NCI-H2081 (cell line): ENCODE measurements around the gene TOPBP1.

Experiments used
- DNase-seq, 2 experiments: peaks; one replicate each; lab custom pipeline; 2025; lab: John Stamatoyannopoulos, UW

Gene TOPBP1

DNA sequence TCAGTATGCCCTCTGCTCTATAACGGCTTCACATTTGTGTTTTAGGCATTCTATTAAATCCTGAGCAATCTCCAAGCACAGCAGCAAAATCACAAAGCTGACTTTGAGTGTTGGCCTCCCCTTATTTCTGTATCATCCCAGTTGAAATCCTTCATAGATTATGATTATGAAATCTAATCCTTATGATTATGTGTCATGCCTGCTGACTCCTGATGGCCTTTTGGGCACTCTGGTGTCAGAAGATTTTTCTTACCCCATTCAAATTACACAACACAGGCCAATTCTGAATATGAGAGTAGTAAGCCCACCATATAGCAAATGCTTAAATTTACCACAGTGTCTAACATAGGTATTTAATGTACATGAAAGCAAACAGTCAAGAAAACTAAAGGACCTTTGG lies 53.9 kb downstream of the TOPBP1 start:
- no peak for DNase-seq

GRCh38 chr3:133606902-133607301 lies 54.8 kb downstream of the TOPBP1 start:
- no peak for DNase-seq

GRCh38 chr3:133606342-133606741 lies 55.4 kb downstream of the TOPBP1 start:
- DNase-seq: no peak

DNA sequence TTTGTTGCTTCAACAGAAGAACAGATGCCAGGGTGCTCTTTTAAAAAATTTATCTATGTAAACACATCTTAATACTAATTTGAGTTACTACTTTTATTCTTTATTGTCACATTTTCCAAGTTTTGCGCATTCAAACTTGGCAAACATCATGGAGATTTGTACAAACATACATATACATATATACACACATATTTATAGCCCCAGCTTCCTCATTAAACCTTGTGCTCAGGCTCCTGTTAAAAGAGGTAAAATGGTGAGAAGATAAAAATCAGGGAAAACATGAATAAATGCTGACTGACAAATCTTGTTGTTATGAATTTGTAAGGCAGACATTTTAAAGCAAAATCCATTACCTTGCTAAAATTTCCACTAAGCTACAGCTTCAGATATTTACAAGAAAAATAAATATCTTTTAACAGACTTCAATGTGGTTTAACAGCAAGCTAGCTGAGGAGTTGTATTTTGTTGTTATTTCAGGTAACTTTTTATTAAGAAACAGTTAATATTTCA lies 61.1 kb downstream of the TOPBP1 start:
- no peak for DNase-seq

DNA sequence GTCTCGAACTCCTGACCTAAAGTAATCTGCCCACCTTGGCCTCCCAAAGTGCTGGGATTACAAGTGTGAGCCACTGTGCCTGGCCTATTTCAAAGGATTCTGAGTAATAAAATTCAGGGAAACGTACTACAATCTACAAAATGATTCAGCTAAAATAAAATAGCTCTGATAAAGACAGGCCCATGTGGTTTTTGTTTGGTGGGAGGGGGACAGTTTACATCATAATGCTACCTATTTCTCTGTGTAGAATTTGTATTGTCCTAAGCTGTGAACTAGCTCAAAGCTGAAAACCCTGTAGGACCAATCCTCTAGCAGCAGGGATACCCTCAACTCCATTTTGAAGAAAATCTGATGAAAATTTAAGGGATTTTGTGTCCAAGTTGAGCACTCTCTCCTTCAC lies 62.5 kb downstream of the TOPBP1 start:
- no peak for DNase-seq

DNA sequence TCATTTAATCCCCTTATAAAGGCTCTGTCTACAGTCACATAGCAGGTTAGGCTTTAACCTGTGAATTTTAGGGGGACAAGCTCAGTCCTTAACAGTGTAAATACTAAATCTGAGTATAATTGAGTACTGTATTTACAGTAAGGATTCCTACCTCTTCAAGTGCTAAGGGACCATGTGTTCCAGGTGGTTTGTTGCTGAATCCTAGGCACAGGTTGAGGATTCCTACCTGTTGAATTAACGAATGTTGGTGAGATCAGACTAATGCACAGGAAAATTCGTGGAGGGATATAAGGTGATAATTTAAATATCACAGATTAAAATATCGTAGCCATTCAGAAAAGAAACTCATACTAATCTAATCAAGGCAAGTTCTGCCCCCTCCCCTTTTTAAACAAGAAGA lies 63.3 kb downstream of the TOPBP1 start:
- DNase-seq: no peak

DNA sequence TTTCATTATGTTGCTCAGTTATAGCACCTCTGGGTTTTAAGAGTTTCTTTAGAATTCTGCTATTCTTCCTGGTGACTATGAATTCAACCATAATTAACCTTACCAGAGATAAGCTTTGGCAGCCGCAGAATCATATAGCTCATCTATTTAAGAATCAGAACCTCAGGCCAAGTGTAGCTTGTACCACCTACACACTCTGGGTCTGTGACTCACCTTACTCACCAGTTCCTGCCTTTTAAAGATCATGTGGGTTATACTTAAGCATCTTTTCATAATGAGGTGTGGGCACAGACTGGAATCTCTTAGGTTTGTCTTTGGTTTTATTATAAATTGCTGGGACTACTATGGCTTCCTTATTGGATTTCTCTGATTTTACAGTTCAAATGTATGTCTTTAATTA lies 66.4 kb downstream of the TOPBP1 start:
- no peak for DNase-seq

DNA sequence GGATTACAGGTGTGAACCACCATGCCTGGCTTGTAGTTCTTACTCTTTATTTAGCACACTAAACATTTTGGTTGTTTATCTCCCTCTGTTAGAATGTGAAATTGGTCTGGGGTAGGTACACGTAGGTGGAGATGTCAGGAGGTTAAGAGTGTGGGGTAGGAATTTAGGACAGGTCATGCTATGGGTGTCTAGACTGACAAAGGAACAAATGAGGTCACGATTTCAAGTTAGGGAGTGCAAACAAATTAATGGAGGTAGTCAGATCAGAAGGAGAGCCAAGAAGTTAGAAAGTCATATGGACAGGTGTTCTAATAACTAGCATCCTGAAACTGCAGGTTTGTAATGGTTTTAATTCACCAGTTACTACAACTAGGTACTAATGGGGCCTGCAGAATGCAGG lies 68.5 kb downstream of the TOPBP1 start:
- DNase-seq: no peak

- no peak for DNase-seq
Observed at GRCh38 chr3:133592843-133593242, 68.9 kb downstream of the TOPBP1 start.

- DNase-seq: no peak
Observed at GRCh38 chr3:133591271-133591742, 70.4 kb downstream of the TOPBP1 start.

- DNase-seq: no peak
Observed at GRCh38 chr3:133589503-133589902, 72.2 kb downstream of the TOPBP1 start.

- no peak for DNase-seq
Observed at GRCh38 chr3:133588784-133589465, 72.8 kb downstream of the TOPBP1 start.

DNA sequence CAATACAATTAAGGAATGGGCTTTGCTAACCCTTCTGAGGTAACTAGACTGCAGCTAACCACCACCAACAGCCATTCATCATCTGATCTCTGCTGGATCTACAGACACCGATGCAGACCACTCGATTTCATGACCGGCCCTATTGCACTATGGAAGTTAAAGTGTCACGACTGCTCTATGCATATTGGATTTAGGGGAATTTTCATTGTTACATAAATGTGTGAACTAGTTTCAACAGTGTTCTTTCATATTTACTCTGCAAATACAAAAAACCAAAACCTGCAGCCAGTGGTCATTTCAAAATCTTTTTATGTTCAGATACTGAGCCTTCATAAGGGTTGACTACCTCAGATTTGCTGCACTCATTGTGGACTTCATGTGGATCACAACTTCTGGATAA lies 73.7 kb downstream of the TOPBP1 start:
- no peak for DNase-seq

DNA sequence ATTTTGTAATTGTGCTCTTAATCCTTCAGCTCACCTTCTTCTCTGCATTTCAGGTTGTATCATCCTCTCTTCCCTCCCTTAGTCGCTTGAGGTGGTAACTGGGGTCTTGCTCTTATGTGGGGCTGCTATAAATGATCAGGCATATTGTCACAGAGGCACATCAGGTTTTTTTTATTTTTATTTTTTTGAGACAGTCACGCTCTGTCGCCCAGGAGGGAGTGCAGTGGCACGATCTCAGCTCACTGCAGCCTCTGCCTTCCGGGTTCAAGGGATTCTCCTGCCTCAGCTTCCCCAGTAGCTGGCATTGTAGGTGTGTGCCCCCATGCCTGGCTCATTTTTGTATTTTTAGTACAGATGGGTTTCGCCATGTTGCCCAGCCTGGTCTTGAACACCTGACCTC lies 78.3 kb downstream of the TOPBP1 start:
- no peak for DNase-seq

DNA sequence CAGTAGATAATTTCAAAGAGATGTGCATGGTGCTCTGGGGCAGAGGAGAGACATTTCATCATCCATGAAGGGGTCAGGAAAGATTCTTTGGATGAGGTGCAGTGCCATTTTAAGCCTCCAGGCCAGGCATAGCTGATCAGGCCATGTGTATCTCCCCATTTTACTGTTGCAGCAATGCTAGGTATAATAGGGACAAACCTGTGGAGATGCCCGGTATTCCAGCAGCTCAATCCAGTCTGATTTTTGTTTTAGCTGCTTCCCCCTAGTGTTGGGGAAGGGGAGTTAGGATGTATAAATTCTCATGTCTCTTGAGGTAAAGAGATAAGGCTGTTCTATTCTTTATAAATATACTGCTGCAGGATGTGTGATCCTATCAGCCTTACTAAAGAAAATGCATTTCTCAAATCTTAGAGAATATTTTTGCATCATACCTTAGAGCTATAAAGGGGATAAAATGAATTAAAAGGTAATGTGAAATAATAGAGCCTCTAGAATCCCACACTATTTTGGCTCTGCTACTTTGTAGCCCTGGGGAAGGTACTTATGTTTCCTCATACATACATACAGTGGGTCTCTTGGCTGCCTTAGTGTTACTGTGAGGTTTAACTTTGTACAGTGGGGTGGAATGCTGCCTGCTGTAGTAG lies 83.1 kb downstream of the TOPBP1 start:
- no peak for DNase-seq

GRCh38 chr3:133576169-133576568 lies 85.6 kb downstream of the TOPBP1 start:
- no peak for DNase-seq

DNA sequence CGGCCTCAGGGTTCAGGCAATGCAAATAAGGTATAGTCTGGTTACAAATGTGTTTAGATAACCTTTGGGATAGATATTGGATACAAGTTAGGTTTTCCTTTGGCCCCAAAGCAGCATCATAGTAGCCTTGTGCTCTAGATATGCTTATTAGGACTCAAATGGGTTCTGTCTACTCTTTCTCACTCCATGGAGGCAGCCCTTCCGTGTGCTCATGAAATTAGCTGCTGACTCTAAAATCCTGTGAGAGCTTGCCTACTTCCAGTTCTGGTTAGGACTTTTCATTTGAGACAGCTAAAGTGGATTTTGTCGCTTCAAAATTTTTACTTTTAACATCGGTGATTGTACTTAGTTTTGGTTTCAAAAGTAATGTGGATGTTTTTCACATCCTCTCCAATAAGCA lies 86.7 kb downstream of the TOPBP1 start:
- no peak for DNase-seq

DNA sequence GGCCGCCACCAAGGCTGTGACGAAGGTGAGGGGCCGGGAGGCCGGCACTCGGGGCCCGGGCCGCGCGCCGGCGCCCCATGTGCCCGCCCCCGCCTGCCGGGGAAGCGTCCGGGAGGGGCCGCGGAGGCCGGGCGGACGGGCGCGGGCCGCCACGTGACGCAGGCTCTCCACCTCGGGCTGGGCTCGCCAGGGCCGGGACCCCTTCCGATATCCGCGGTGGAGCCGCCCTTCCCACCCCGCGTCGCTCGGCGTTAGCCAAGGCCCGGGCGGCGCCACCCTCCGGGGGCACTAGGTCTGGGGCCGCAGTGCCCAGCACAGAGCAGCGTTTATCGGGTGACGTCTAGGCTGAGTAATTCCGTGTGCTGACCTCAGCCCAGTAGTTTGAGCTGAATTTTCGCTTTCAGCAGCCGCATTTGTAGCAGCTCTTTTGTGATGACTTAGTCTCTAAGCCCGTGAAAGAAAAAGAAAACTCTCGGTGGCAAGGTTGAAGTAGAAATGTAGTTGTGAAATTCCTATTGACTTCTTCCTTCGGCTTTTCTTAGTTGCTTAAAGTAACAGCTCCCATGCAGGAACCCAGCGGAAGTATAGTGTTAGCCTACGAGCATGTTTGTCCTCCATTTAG lies 87.4 kb downstream of the TOPBP1 start:
- DNase-seq: no peak

DNA sequence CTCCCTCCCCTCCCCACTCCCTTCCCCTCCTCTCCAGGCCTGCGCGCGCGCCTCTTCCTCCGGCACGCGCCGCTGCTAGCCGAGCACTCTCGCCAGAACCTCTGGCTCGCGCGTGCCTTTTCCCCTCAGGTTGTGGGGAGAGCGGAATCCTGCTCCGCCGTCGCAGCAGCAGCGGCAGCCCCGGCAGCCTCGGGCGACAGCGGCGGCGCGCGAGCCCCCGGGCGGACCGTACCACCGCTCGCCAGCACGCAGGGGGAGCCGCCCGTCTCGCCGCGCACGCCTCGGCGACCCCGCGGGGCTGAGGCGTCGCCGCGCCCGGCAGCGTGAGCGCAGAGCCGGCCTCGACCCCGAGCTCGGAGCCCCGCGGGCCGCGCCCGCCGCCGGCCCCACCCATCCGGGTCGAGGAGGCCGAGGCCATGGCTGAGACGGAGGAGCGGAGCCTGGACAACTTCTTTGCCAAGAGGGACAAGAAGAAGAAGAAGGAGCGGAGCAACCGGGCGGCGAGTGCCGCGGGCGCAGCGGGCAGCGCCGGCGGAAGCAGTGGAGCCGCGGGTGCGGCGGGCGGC lies 88.0 kb downstream of the TOPBP1 start, which contains the start of gene CDV3:
Gene CDV3, plus strand, starts transcription at position 58 of the 566 bp plus-strand sequence. Its CDS starts 359 bp downstream, at position 417.
- DNase-seq: no peak

GRCh38 chr3:133573054-133573628 lies 88.6 kb downstream of the TOPBP1 start:
- DNase-seq: no peak

DNA sequence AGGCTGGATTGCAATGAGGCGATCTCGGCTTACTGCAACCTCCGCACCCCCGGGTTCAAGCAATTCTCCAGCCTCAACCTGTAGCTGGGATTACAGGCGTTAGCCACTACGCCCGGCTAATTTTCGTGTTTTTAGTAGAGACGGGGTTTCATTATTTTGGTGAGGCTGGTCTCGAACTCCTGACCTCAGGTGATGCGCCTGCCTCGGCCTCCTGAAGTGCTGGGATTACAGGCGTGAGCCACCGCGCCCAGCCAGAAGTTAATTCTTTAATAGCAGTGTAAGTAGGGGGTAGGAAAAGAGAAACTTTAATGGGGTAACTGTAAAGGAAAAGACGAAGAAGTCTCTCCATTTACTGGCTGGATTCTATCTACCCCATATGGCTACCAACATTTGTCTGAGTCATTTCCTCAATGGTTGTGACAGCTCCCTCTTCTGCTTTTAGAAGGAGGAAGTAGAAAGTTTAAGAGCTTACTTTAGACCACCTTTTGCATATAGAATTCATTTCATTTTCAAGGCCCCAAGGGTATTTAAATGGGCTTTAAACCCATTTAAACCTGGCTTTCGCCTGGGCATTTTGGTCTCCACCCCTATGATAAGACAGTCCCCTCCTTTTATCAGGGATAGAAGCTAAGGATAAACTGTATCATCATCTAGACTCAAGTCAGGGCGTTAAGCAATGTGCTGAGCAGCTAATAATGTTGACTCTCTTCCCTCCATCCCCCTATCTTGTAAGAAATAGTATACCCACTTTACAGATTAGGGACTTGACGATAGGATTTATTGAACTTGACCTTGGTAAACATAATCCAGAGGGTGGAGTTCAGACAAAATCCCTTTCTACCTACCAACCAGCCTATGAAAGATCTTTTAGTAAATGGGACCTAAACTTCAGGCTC lies 89.3 kb downstream of the TOPBP1 start:
- no peak for DNase-seq
